Erythroblast (primary cell): ENCODE measurements around the gene TENM3.
"Not testable (repeated sequence)": the region's sequence is repeated elsewhere in the genome, so short reads cannot be mapped to it uniquely, and the experiment has no call there.

Source experiments
- DNase-seq, 2 experiments: peaks; one replicate each; lab custom pipeline; 2025; lab: John Stamatoyannopoulos, UW
- GATA1 ChIP-seq: IDR thresholded peaks from 2 replicates; pipeline ENCODE4 v1.6.1; 2011; ENCODE audit warnings: low read depth, mild to moderate bottlenecking, control low read depth, low read length, moderate library complexity
- POLR2A ChIP-seq: IDR thresholded peaks from 2 replicates; pipeline ENCODE4 v1.6.1; 2011; ENCODE audit warnings: mild to moderate bottlenecking, low read length

TENM3 gene

DNA sequence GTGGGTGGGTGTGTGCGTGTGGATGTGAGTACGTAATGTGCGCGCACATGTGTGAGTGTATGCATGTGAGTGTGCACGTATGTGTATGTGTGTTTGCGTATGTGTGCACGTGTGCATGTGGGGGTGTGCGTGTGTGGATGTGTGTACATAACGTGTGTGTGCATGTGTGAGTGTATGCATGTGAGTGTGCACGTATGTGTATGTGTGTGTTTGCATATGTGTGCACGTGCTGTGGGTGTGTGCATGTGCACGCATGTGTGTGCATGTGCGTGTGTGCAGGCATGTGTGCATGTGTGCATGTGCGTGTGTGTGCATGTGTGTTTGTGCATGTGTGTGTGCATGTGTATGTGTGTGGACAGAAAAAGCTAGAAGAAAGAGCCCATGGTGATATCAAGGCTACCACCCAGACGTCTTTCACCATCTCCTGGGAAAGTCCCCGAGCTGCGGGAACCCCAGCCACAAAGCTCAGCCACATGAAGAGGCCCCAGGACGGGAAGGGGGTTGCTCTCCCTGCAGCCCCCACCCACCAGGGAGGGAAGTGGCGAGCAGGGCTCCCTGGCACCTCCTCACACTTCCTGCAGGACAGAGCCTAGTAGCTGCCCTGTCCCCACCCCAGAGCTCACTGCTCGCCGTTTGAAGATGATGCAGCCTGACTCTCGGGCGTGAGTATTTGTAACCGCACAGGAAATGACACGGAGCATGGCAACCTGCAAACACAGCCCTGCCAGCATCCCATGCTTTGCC lies 565.6 kb downstream of the TENM3 start:
- no peak for DNase-seq
- TF ChIP-seq POLR2A (no peak), GATA1 (no peak)

DNA sequence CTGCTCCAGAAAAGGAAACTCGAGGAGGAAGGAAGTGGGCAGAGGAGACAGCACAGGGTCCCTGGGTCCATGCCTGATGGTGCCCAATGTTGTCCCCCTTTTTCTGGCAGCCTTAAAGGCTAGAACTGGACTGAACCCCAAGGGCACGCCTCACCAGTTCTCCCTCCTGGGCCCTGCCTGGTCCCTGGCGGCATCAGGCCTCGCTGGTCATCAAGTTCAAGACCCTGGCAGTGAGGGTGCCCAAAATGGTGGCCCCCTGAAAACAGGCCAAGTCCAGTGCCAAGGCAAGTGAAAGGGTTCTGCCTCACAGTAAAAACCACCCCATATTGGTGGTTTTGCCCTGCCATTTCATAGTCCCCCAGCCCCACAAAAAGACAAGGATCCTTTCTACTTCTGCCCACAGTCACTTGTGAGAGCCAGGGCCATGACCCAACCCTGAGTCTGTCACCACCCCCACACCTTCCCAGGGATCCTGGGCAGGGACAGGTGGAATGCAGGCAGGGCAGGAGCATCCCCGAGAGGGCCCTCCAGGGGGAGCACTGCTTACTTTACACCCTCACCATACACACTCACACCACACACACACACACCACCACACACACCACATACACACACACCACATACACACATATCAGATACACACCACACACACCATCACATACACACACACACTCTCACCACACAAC lies 566.4 kb downstream of the TENM3 start:
- TF ChIP-seq POLR2A (no peak), GATA1 (no peak)
- DNase-seq, result peak; percentile 4 to 9

DNA sequence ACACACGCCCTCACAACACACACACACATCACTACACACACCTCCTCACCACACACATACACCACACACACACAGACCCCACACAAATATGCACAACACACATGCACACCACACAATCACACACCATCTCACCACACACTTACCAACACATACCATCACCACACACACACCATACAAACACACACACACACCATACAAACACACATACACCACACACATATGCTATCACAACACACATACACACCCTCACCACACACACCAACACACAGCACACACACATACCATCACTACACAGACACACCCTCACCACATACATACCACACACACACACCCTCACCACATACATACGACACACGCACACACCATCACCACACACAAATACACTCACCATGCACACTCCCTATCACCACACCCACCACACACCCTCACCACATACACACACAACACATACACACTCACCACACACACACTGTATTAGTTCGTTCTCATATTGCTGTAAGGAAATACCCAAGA lies 567.0 kb downstream of the TENM3 start:
- no peak for TF ChIP-seq GATA1
- no peak for DNase-seq

DNA sequence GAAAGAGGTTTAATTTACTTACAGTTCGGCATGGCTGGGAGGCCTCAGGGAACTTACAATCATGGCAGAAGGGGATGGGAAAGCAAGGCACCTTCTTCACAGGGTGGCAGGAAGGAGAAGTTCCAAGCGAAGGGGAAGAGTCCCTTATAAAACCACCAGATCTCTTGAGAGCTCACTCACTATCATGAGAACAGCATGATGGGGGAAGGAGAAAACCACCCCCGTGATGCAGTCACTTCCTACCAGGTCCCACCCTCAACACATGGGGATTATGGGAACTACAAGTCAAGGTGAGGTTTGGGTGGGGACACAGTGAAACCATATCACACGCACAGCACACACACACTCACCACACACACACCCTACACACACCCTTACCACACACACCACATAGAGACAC lies 569.7 kb downstream of the TENM3 start:
- no peak for TF ChIP-seq GATA1
- TF ChIP-seq POLR2A, result no peak

DNA sequence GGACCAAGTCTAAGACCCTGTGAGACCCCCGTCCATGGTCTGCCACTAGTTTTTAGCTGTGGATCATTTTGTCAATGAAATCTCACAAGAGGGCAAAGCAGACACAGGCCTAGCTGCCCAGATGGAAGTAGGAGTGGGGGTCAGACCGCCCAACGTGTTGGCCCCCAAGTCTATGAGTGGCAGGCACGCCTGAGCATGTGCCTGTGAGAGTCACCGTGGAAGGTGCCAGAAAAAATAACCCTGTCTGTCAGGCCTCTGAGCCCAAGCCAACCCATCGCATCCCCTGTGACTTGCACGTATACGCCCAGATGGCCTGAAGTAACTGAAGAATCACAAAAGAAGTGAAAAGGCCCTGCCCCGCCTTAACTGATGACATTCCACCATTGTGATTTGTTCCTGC lies 570.9 kb downstream of the TENM3 start:
- not testable (repeated sequence) for DNase-seq

More for the DNA sequence above, 569.7 kb downstream of the TENM3 start:
- no peak for DNase-seq

DNA sequence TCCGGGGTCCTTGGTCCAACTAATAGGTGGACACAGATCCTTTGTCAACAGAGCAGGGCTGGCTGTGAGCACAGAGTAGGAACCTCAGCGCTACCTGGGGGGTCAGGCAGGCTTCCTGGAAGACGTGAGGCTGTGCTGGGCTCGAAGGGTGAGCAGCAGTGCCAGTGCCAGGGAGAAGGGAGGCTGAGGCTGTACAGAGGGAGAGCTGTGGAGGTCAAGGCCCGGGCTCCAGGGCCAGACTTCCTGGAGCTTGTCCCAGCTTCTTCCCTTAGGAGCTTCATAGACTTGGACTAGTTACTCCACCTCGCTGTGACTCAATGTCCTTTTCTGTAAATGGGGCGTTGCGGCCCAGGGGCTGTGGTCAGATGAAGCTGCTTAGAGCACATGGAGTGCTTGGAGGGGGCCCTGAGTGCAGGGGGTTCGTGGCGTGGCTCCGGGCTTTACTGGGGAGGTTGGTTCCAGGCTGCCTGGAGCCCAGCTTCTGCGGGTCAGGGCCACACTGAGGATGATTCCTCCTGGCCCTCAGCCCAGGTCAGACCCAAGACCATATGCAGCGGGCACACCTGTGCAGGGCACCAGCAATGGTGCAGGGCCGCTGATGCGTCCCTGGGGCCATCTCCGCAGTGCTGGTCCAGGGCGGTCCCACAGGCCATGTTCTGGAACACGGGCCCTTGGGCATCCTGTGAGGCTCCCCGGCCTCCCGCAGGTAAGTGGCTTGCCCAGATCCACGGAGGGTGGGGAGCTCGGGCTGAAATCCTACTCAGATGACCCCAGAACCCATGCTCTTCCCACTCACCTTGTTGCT lies 575.9 kb downstream of the TENM3 start:
- TF ChIP-seq POLR2A, result no peak
- no peak for TF ChIP-seq GATA1
- DNase-seq, result no peak

DNA sequence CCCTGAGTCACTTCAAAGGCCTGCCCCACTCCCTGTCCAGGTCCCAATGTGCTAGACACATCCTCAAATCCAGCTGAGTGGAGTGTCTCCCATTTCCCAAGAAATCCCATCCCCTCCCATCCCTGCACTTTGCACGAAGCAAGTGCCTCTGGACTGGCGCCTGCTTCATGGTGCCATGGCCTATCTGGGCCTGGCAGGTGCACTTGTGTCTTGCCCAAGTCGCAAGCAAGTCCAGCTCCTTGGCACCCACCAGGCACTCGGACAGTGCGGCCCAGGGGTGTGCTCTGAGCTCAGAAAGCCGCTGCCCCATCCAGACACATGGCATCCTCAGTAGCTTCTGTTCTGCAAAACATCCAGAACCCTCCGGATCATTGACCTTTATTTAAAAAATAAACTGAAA lies 576.5 kb downstream of the TENM3 start:
- no peak for DNase-seq
- TF ChIP-seq GATA1 (no peak), POLR2A (no peak)

DNA sequence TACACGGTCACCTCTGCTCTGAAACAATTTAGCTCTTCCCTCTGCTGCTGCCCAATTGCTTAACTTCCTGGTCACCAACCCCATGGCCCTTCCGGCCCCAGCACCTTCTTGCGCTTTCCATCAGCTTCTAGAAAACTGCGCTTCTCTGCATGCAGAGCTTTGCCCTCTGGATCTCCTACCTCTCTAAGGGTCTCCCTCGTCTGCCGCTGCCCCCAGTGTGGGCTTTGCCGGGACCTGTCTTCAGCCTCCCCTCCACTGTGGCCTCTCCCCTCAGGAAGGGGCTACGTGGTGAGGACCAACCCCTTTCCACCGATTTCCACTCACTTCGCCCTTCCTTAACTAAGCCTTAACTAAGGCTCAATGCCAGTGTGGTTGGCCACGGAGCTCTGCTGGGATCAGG lies 579.4 kb downstream of the TENM3 start:
- DNase-seq, result no peak
- TF ChIP-seq POLR2A (no peak), GATA1 (no peak)

DNA sequence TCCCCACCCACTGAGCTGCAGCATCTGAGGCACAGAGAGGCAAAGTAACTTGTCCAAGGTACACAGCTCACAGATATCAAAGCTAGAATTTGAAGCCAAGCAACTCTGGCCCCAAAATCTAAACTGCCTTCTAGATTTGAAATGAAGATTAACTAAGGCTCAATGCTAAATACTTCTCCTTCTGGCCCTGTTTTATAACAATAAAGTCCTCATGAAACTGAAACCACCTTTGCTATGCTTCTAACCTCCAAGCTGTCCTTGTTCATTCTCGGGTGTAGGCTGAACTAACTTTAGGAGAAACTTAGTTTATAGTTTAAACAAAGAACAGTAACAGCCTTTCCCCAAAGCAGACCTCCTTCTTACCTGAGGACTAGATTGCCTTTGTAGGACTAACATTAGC lies 580.4 kb downstream of the TENM3 start:
- no peak for DNase-seq
- TF ChIP-seq GATA1, result no peak

DNA sequence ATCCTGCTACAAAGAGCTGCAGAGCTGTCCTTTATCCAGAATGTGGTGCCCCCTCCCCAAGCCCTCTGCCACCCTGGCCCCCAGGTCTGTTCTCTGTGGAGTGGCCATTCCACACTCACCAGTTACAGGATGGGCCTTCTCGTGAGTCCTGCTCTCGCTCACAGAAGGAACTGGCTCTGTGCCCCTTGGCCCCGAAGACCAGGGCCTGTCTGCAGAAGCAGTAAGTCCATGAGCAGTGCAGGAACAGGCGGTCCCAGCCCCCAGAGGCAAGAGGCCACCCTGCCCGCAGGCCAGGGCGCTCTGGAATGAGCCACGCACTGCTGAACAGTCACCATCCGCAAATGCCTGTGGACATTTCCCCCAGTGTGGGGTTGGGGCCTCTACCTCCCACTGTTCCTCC lies 581.8 kb downstream of the TENM3 start:
- DNase-seq, result no peak
- TF ChIP-seq GATA1, result no peak
- no peak for TF ChIP-seq POLR2A

DNA sequence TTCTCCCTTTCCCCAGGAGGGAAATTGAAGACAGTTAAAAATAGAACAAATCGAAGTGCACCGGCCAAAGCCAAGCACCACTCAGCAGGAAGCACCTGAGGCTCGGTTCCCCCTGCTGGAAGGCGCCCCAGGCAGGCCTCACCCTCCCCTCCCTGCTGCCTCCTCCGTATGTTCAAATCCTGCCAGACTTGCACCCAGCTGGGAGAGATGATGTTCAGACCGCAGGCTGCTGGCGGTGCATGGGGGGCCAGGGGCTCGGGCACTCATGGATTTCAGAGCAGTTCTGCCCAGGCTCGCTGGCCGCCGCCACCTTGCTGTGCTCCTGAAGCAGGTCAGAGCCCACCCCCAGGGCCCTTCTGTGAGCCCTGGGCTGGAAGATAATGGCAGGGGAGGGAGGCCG lies 582.6 kb downstream of the TENM3 start:
- TF ChIP-seq GATA1 (no peak), POLR2A (no peak)
- no peak for DNase-seq

DNA sequence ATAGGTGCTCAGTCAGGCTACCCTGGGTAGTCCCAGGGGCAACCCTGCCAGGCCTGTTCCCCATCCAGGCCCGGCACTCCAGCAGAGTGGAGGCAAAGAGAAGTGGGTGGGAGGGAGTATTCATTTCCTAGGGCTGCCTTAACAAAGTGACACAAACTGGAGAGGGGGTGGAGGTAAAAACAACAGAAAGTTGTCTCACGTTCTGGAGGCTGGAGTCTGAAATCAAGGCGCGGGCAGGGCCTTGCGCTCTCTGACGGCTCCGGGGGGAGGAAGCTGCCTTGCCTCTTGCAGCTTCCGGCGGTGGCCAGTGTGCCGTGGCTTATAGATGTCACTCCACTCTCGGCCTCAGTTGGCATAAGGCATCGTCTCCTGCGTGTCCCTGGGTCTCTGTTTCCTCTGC lies 583.2 kb downstream of the TENM3 start:
- no peak for DNase-seq
- TF ChIP-seq GATA1, result no peak
- TF ChIP-seq POLR2A, result no peak

DNA sequence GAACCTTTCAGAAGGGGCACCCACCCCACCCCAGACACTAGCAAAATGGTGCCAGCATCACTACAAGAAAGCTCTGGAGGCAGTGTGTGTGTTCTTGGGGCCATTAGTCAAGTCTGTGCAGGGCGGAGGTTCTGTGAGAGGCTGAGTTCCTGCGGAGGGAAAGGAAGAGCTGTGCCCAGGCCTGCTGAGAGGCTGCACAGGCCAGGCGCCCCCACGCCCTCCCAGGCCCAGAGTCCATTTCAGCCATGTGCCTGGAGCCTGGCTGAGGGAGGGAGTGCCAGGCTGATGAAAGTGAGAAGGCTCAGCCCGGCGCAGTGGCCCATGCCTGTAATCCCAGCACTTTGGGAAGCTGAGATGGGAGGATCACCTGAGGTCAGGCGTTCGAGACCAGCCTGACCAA lies 584.0 kb downstream of the TENM3 start:
- no peak for DNase-seq
- TF ChIP-seq POLR2A (no peak), GATA1 (no peak)

DNA sequence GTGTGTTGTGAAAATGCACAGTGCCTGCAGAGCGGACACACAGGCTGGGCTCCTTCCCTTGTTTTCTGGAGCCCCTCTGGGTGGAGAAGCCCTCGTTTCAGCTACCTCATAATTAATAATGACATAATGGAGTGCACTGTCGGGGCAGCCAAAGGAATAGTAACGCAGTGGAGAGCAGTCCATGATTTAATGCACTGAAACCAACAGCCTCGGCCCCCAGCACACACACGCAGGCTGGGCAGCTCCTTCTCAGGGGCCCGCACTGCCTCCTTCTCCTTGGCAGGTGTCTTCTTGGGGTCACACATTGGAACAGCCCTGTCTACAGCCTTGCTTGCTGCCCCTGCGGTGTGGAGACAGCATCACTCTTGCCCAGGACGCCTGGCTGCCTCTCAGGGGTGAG lies 584.8 kb downstream of the TENM3 start:
- no peak for DNase-seq
- TF ChIP-seq GATA1 (no peak), POLR2A (no peak)
